Measurements from ENCODE around the gene ANKRD22. TPM values are rescaled to one million over a fixed set of nuclear protein-coding genes. Genes with fewer than 3 reads are reported as not detected.

The ANKRD22 gene
- total and polyA plus RNA-seq, 2 donors (not counting 3 experiments of a cell fraction or from before 2014, with no cell fraction given), result not detected

DNA sequence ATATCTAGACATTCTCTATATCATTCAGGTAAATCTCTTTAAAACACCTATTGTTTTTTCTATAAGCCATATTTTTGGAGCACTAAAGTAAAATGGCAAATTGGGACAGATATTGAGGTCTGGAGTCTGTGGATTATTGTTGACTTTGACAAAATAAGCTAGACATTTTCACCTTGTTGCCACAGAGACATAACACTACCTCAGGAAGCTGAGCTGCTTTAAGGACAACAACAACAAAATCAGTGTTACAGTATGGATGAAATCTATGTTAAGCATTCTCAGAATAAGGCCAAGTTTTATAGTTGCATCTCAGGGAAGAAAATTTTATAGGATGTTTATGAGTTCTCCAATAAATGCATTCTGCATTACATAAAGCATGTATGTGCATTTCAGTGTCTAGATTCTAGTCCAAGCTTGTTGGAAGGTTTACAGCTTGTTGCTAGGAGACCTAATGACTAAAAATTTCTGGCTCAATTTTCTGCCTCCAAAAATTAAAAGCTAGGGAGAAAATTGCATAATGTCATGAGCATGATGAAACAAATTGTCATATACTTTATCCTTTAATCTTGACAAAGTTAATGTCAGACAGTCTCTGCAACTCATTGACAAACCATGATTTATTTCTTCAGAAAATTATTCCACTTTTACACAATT lies 30.8 kb downstream of the ANKRD22 start:
- POLR2A ChIA-PET, result no interaction called here
- Histone ChIP-seq H3K27ac (ENCODE audit: insufficient read depth, low read depth, low read length) (no peak overlapping the region), H3K36me3 (ENCODE audit: control insufficient read depth in 2 of 2, extremely low read depth in 1 of 2, insufficient read depth in 2 of 2, low read length in 2 of 2) (no peaks in the 10 kb centered on the region), H3K4me1 (ENCODE audit: control insufficient read depth, extremely low read depth, insufficient read depth, low read length) (no peaks in the 10 kb centered on the region), H2AFZ (ENCODE audit: low read depth, low read length) (no peak overlapping the region), H3K79me2 (ENCODE audit: control insufficient read depth, insufficient read depth, low read length) (no peaks in the 10 kb centered on the region), H3K9ac (replicated peaks; ENCODE audit: extremely low read depth, insufficient read depth, low read length) (no peak overlapping the region), H3K4me2 (ENCODE audit: insufficient read depth, low read length) (no peak overlapping the region), H3K9me3 (replicated peaks; ENCODE audit: control insufficient read depth, insufficient read depth, low read length) (no peaks in the 10 kb centered on the region), H3K4me3 (replicated peaks in 1 of 3; ENCODE audit: insufficient read depth in 1 of 3, low read depth in 1 of 3, low read length in 3 of 3) (no peak overlapping the region), H4K20me1 (replicated peaks; ENCODE audit: control insufficient read depth, extremely low read depth, insufficient read depth, low read length) (no peaks in the 10 kb centered on the region), H3K9me1 (replicated peaks; ENCODE audit: control insufficient read depth, extremely low read depth, insufficient read depth, low read length) (no peaks in the 10 kb centered on the region), H3K27me3 (ENCODE audit: control insufficient read depth in 2 of 2, insufficient read depth in 2 of 2, low read length in 2 of 2) (peaks cover 0 to 5% of the 10 kb centered on the region in 2 experiments)
- TF ChIP-seq, protein P1, sequence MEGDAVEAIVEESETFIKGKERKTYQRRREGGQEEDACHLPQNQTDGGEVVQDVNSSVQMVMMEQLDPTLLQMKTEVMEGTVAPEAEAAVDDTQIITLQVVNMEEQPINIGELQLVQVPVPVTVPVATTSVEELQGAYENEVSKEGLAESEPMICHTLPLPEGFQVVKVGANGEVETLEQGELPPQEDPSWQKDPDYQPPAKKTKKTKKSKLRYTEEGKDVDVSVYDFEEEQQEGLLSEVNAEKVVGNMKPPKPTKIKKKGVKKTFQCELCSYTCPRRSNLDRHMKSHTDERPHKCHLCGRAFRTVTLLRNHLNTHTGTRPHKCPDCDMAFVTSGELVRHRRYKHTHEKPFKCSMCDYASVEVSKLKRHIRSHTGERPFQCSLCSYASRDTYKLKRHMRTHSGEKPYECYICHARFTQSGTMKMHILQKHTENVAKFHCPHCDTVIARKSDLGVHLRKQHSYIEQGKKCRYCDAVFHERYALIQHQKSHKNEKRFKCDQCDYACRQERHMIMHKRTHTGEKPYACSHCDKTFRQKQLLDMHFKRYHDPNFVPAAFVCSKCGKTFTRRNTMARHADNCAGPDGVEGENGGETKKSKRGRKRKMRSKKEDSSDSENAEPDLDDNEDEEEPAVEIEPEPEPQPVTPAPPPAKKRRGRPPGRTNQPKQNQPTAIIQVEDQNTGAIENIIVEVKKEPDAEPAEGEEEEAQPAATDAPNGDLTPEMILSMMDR (IDR thresholded peaks at IDR 0.05; ENCODE audit: extremely low read depth in 1 of 2, insufficient read depth in 1 of 2, low read depth in 1 of 2, low read length in 2 of 2), result no peak
- no peak for TF ChIP-seq EZH2 (IDR thresholded peaks at IDR 0.05; ENCODE audit: borderline replicate concordance, low read depth, low read length, severe bottlenecking)
- TF ChIP-seq MYC (IDR thresholded peaks at IDR 0.05; ENCODE audit: low read depth, low read length), result no peak
- TF ChIP-seq POLR2AphosphoS5 (IDR thresholded peaks at IDR 0.05; ENCODE audit: insufficient read depth, low read depth, low read length), result no peak
- FAIRE-seq (no peak), DNase-seq (ENCODE audit: low read depth, low spot score) (no peak)
- dilution Hi-C loops (cut with MboI; ENCODE audit: extremely low pct_ligation_motif_present, low sequenced_read_pairs), result no loop called here
- intact Hi-C loops (cut with micrococcal nuclease), result no loop called here
- no TSS peak for BruUV-seq (replicated peaks)
- CTCF ChIA-PET, result interaction anchor here (1.0 to 3.4 kb wide), 6 partner anchors 8 to 258 kb away, joined by 3 to 20 read pairs (median 5); partner anchors contain the start of gene RNLS

DNA sequence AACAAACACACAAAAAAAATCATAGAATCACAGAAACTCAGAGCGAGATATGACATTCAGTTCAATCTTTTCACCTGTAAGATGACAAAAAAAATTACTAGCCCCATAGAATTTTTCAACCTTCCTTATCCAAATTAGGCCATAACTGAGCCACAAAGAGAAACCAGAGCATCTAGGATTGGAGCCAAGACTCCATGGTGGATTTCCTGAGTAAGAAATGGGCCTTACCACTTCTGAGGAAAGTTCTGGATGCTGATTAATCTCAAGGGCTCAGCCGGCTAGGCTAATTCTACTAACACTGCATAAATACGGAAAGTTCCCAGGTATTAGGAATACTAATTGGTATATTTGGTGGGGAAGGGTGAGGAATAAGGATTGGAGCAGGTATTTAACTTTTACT lies 32.4 kb downstream of the ANKRD22 start:
- intact Hi-C loops (cut with micrococcal nuclease) (no loop called here), dilution Hi-C loops (cut with MboI; ENCODE audit: extremely low pct_ligation_motif_present, low sequenced_read_pairs) (no loop called here)
- Histone ChIP-seq H2AFZ (ENCODE audit: low read depth, low read length) (no peak overlapping the region), H3K27ac (ENCODE audit: insufficient read depth, low read depth, low read length) (no peak overlapping the region), H3K36me3 (ENCODE audit: control insufficient read depth in 2 of 2, extremely low read depth in 1 of 2, insufficient read depth in 2 of 2, low read length in 2 of 2) (no peaks in the 10 kb centered on the region), H4K20me1 (replicated peaks; ENCODE audit: control insufficient read depth, extremely low read depth, insufficient read depth, low read length) (no peaks in the 10 kb centered on the region), H3K4me2 (ENCODE audit: insufficient read depth, low read length) (no peak overlapping the region), H3K9ac (replicated peaks; ENCODE audit: extremely low read depth, insufficient read depth, low read length) (no peak overlapping the region), H3K27me3 (ENCODE audit: control insufficient read depth in 2 of 2, insufficient read depth in 2 of 2, low read length in 2 of 2) (peaks cover 0 to 7% of the 10 kb centered on the region in 2 experiments), H3K4me3 (replicated peaks in 1 of 3; ENCODE audit: insufficient read depth in 1 of 3, low read depth in 1 of 3, low read length in 3 of 3) (no peak overlapping the region), H3K9me3 (replicated peaks; ENCODE audit: control insufficient read depth, insufficient read depth, low read length) (no peaks in the 10 kb centered on the region), H3K4me1 (ENCODE audit: control insufficient read depth, extremely low read depth, insufficient read depth, low read length) (no peaks in the 10 kb centered on the region), H3K9me1 (replicated peaks; ENCODE audit: control insufficient read depth, extremely low read depth, insufficient read depth, low read length) (no peaks in the 10 kb centered on the region), H3K79me2 (ENCODE audit: control insufficient read depth, insufficient read depth, low read length) (no peaks in the 10 kb centered on the region)
- TF ChIP-seq JUN (IDR thresholded peaks at IDR 0.05; ENCODE audit: borderline replicate concordance, insufficient read depth, insufficient read length, low read depth) (no peak), MYC (IDR thresholded peaks at IDR 0.05; ENCODE audit: low read depth, low read length) (no peak), FOS (IDR thresholded peaks at IDR 0.05; ENCODE audit: borderline replicate concordance, insufficient read depth, low read length) (no peak), POLR2AphosphoS5 (IDR thresholded peaks at IDR 0.05; ENCODE audit: insufficient read depth, low read depth, low read length) (no peak), POLR2A (IDR thresholded peaks at IDR 0.05; ENCODE audit: low read depth, low read length) (no peak), EZH2 (IDR thresholded peaks at IDR 0.05; ENCODE audit: borderline replicate concordance, low read depth, low read length, severe bottlenecking) (no peak), GATA2 (IDR thresholded peaks at IDR 0.05; ENCODE audit: insufficient read depth, insufficient read length, low read depth, low read length) (no peak)
- TF ChIP-seq, protein P2, sequence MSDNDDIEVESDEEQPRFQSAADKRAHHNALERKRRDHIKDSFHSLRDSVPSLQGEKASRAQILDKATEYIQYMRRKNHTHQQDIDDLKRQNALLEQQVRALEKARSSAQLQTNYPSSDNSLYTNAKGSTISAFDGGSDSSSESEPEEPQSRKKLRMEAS (IDR thresholded peaks at IDR 0.05; ENCODE audit: insufficient read depth, insufficient read length), result no peak
- TF ChIP-seq, protein P1 (IDR thresholded peaks at IDR 0.05; ENCODE audit: extremely low read depth in 1 of 2, insufficient read depth in 1 of 2, low read depth in 1 of 2, low read length in 2 of 2), result no peak
- ChIA-PET CTCF (no interaction called here), POLR2A (no interaction called here)
- BruUV-seq (replicated peaks), result no TSS peak
- DNase-seq (ENCODE audit: low read depth, low spot score), result no peak
- no peak for FAIRE-seq
